Stimulated activated CD4-positive, alpha-beta T cell treated with anti-CD3 and anti-CD28 coated beads, Interleukin-15, amount 100 ng/mL, for 48 hours (primary cell): ENCODE data around the gene BRF1.

Experiments used
- DNase-seq, 2 donors: peaks; one replicate each; pipeline ENCODE4 v3.0.0-alpha.2; 2020; ENCODE audit warnings: low read depth in 2 of 2

BRF1 gene

GRCh38 chr14:105211086-105211757 lies 89.6 kb downstream of the BRF1 start:
- DNase-seq, result no peak

- DNase-seq, result no peak
Observed at GRCh38 chr14:105210266-105211025, 90.4 kb downstream of the BRF1 start.

- DNase-seq, result no peak
Observed at GRCh38 chr14:105209646-105210045, 91.2 kb downstream of the BRF1 start.

GRCh38 chr14:105209091-105209490 lies 91.7 kb downstream of the BRF1 start:
- DNase-seq, result no peak

GRCh38 chr14:105208738-105209075 lies 92.1 kb downstream of the BRF1 start:
- no peak for DNase-seq

- no peak for DNase-seq
Observed at GRCh38 chr14:105207996-105208737, 92.6 kb downstream of the BRF1 start.

- DNase-seq, result no peak
Observed at GRCh38 chr14:105207460-105207901, 93.3 kb downstream of the BRF1 start.

- DNase-seq, result no peak
Observed at GRCh38 chr14:105206873-105207272, 93.9 kb downstream of the BRF1 start.

GRCh38 chr14:105205673-105206208 lies 95.1 kb downstream of the BRF1 start:
- no peak for DNase-seq

- DNase-seq, result no peak
Observed at GRCh38 chr14:105204931-105205672, 95.7 kb downstream of the BRF1 start.

- DNase-seq, result no peak
Observed at GRCh38 chr14:105204206-105204930, 96.4 kb downstream of the BRF1 start.

- no peak for DNase-seq
Observed at GRCh38 chr14:105203701-105204100, 97.1 kb downstream of the BRF1 start.

- DNase-seq, result peak in 1 of 2 donors; percentile 57
Observed at GRCh38 chr14:105203057-105203531, 97.7 kb downstream of the BRF1 start.

GRCh38 chr14:105201925-105202513 lies 98.8 kb downstream of the BRF1 start:
- no peak for DNase-seq

GRCh38 chr14:105201156-105201924 lies 99.5 kb downstream of the BRF1 start:
- DNase-seq, result no peak

- no peak for DNase-seq
Observed at GRCh38 chr14:105200641-105201040, 100.2 kb downstream of the BRF1 start.

GRCh38 chr14:105200074-105200473 lies 100.7 kb downstream of the BRF1 start:
- DNase-seq, result no peak

GRCh38 chr14:105199093-105199492 lies 101.7 kb downstream of the BRF1 start:
- no peak for DNase-seq

- no peak for DNase-seq
Observed at GRCh38 chr14:105198588-105198987, 102.2 kb downstream of the BRF1 start.

GRCh38 chr14:105197211-105197641 lies 103.6 kb downstream of the BRF1 start:
- DNase-seq, result no peak
